ENCODE results near the gene RIC1.

The RIC1 gene

DNA sequence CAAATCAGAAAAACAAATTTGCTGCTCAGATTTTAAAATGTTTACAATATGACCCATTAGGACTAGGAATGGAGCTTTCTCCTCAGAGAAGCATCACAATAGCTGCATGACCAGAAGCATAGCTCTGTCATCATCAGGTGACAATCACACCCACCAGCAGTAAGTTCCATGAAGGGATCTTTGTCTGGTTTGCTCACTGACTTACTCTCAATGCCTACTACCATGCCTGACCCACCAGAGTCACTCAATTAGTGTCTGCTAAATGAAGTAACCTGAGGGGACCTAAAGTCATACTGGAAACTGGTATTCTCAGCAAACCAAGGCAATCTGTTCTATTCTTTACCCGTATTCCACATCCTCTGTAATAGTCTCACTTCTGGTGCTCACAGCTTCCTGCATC is 196.3 kb downstream of the RIC1 start:
- Histone ChIP-seq H3K4me1 (ENCODE audit: low read depth, poor library complexity, severe bottlenecking) (peaks cover 16% of the 10 kb centered on the region), H4K20me1 (ENCODE audit: insufficient read depth) (no peaks in the 10 kb centered on the region), H3K36me3 (ENCODE audit: insufficient read depth) (no peaks in the 10 kb centered on the region; the same call in 1 of the 2 replicates), H3K4me3 (IDR thresholded peaks at IDR 0.05; ENCODE audit: insufficient read depth, low read depth, low read length) (no peak overlapping the region), H3K9ac (no peak overlapping the region), H3K4me2 (no peak overlapping the region), H3K27me3 (ENCODE audit: insufficient read depth, low read depth) (no peaks in the 10 kb centered on the region), H3K79me2 (ENCODE audit: insufficient read depth, low read depth) (peaks cover 8% of the 10 kb centered on the region; the same call in 1 of the 2 replicates), H3K27ac (no peak overlapping the region), H2AFZ (ENCODE audit: low read depth) (no peak overlapping the region)
- TF ChIP-seq, protein P1, sequence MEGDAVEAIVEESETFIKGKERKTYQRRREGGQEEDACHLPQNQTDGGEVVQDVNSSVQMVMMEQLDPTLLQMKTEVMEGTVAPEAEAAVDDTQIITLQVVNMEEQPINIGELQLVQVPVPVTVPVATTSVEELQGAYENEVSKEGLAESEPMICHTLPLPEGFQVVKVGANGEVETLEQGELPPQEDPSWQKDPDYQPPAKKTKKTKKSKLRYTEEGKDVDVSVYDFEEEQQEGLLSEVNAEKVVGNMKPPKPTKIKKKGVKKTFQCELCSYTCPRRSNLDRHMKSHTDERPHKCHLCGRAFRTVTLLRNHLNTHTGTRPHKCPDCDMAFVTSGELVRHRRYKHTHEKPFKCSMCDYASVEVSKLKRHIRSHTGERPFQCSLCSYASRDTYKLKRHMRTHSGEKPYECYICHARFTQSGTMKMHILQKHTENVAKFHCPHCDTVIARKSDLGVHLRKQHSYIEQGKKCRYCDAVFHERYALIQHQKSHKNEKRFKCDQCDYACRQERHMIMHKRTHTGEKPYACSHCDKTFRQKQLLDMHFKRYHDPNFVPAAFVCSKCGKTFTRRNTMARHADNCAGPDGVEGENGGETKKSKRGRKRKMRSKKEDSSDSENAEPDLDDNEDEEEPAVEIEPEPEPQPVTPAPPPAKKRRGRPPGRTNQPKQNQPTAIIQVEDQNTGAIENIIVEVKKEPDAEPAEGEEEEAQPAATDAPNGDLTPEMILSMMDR (conservative IDR thresholded peaks at IDR 0.05; ENCODE audit: low read depth, low read length): no peak

Data from KMS-11 (cell line).